Activated B cell treated with CpG ODN at 0.5 μM for 24 hours (primary cell): Measurements from ENCODE around the gene VGLL4. TPM values are rescaled to one million over a fixed set of nuclear protein-coding genes. Genes with fewer than 3 reads are reported as not detected.

Experiments
- ATAC-seq: fragments of 200-7000 bp; cut with Tn5 transposase; one replicate; pipeline ENCODE4 v1.10.0; 2021; ENCODE audit warnings: low read depth, mild to moderate bottlenecking, moderate library complexity
- CTCF ChIA-PET: fragments of 350-600 bp; sonication (Branson Sonifier 250); formaldehyde crosslinking; loops from one replicate; lab custom pipeline; 2021; ENCODE audit warnings: antibody characterized with exemption; lab: Charles Lee
- POLR2A ChIA-PET: fragments of 350-600 bp; sonication (Branson Sonifier 250); formaldehyde crosslinking; loops from one replicate; lab custom pipeline; 2021; ENCODE audit warnings: antibody characterized with exemption; lab: Charles Lee
- DNase-seq: peaks from one replicate; pipeline ENCODE4 v3.0.0; 2022
- H3K27ac Mint-ChIP-seq: one replicate; pipeline ENCODE4 v1.8.0; 2020; ENCODE audit warnings: mixed read lengths
- H3K27me3 Mint-ChIP-seq: one replicate; pipeline ENCODE4 v1.8.0; 2021; ENCODE audit warnings: mixed read lengths
- H3K36me3 Mint-ChIP-seq: one replicate; pipeline ENCODE4 v1.8.0; 2021; ENCODE audit warnings: low read depth, mixed read lengths
- H3K4me1 Mint-ChIP-seq: one replicate; pipeline ENCODE4 v1.8.0; 2021; ENCODE audit warnings: mixed read lengths
- H3K4me3 Mint-ChIP-seq: one replicate; pipeline ENCODE4 v1.8.0; 2020; ENCODE audit warnings: mild to moderate bottlenecking, mixed read lengths
- H3K9me3 Mint-ChIP-seq: one replicate; pipeline ENCODE4 v1.8.0; 2020; ENCODE audit warnings: mixed read lengths
- CTCF ChIP-seq: fragments of 200-600 bp; IDR thresholded peaks from one replicate; pipeline ENCODE4 v1.8.0; 2022; ENCODE audit warnings: antibody characterized with exemption, mild to moderate bottlenecking
- intact Hi-C: fragments of 100-400 bp; cut with micrococcal nuclease; formaldehyde crosslinking; loops from one replicate; pipeline ENCODE4 v1.15.1; 2024
- total RNA-seq: library from RNA; stranded (reverse); gene quantifications from 2 replicates; pipeline ENCODE4 v1.2.3, GENCODE V29; 2022

Gene VGLL4
- total RNA-seq, 1 donor from 2014 or later: 19.3 TPM

- Mint-ChIP-seq H3K36me3 (peaks cover 56% of the 10 kb centered on the region), H3K4me1 (peaks cover 7% of the 10 kb centered on the region), H3K4me3 (no peak overlapping the region), H3K9me3 (no peaks in the 10 kb centered on the region), H3K27ac (no peak overlapping the region), H3K27me3 (no peaks in the 10 kb centered on the region)
- intact Hi-C loops: no loop called here
- CTCF ChIA-PET: no interaction called here
- ATAC-seq (no peak), DNase-seq (no peak)
- POLR2A ChIA-PET: no interaction called here
- no peak for TF ChIP-seq CTCF
Observed at GRCh38 chr3:11592445-11593298, 51.0 kb downstream of the VGLL4 start.

- CTCF ChIA-PET: no interaction called here
- ATAC-seq (no peak), DNase-seq (no peak)
- Mint-ChIP-seq H3K27ac (no peak overlapping the region), H3K36me3 (peaks cover 55% of the 10 kb centered on the region), H3K9me3 (no peaks in the 10 kb centered on the region), H3K4me1 (peaks cover 7% of the 10 kb centered on the region), H3K27me3 (no peaks in the 10 kb centered on the region), H3K4me3 (no peak overlapping the region)
- intact Hi-C loops: no loop called here
- POLR2A ChIA-PET: no interaction called here
- TF ChIP-seq CTCF: no peak
Observed at GRCh38 chr3:11591391-11592282, 52.1 kb downstream of the VGLL4 start.

- ChIA-PET POLR2A (no interaction called here), CTCF (no interaction called here)
- ATAC-seq (no peak), DNase-seq (no peak)
- Mint-ChIP-seq H3K27ac (no peak overlapping the region), H3K27me3 (no peaks in the 10 kb centered on the region), H3K36me3 (peaks cover 50% of the 10 kb centered on the region), H3K4me1 (peaks cover 7% of the 10 kb centered on the region), H3K9me3 (no peaks in the 10 kb centered on the region), H3K4me3 (no peak overlapping the region)
- intact Hi-C loops: no loop called here
- TF ChIP-seq CTCF: no peak
Observed at GRCh38 chr3:11591002-11591355, 52.7 kb downstream of the VGLL4 start.

GRCh38 chr3:11589706-11590105 lies 54.0 kb downstream of the VGLL4 start:
- ATAC-seq: no peak
- no peak for DNase-seq
- CTCF ChIA-PET: no interaction called here
- Mint-ChIP-seq H3K27ac (no peak overlapping the region), H3K27me3 (no peaks in the 10 kb centered on the region), H3K36me3 (peaks cover 47% of the 10 kb centered on the region), H3K4me1 (peaks cover 5% of the 10 kb centered on the region), H3K4me3 (no peak overlapping the region), H3K9me3 (no peaks in the 10 kb centered on the region)
- intact Hi-C loops: no loop called here
- POLR2A ChIA-PET: interaction anchor here (0.9 kb wide), 1 partner anchor 10 kb away, joined by 3 read pairs; no protein-coding TSS in a partner anchor
- no peak for TF ChIP-seq CTCF

GRCh38 chr3:11588755-11589154 lies 55.0 kb downstream of the VGLL4 start:
- H3K9me3 Mint-ChIP-seq: no peaks in the 10 kb centered on the region
- H3K36me3 Mint-ChIP-seq: peaks cover 40% of the 10 kb centered on the region
- H3K27ac Mint-ChIP-seq: no peak overlapping the region
- no peak for TF ChIP-seq CTCF
- H3K4me1 Mint-ChIP-seq: peaks cover 9% of the 10 kb centered on the region
- intact Hi-C loops: no loop called here
- H3K27me3 Mint-ChIP-seq: no peaks in the 10 kb centered on the region
- no peak overlapping the region for H3K4me3 Mint-ChIP-seq
- ChIA-PET POLR2A (no interaction called here), CTCF (no interaction called here)
- ATAC-seq (no peak), DNase-seq (no peak)
